ENCODE measurements around the gene FMNL1.

FMNL1 gene

GRCh38 chr17:45222289-45222995 is 757 bp downstream of the FMNL1 start:
- no peak for DNase-seq (ENCODE audit: low spot score)

DNA sequence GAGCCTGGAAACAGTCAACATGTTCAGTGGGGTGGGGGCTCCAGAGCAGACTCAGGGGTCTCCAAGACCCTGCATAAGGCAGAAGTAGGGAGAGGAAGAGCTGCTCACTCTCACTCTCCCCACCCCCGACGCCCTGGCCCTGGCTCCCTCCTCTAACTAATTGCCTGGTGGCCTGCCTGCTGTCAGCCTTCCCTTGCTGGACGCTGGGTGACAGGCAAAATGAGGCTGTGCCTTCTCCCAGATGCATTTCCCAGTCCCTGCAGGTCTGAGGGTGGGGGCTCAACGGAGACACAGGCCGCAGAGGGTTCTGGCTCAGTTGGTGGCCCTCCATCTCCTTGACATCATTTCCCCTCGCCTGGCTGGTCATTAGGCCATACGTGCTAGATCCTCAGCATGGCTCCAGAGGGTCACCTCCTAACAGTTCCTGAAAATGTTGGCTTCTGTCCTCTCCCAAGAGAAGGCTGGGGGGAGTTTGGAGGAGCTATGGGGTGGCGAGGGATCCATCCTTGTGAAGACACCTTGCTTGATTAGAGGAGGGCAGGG is 1.4 kb downstream of the FMNL1 start:
- DNase-seq (ENCODE audit: low spot score) = no peak

- no peak for DNase-seq (ENCODE audit: low spot score)
These were observed 2.1 kb downstream of the FMNL1 start for GRCh38 chr17:45223539-45224528.

- DNase-seq (ENCODE audit: low spot score) = no peak
These were observed 3.0 kb downstream of the FMNL1 start for GRCh38 chr17:45224671-45225050.

DNA sequence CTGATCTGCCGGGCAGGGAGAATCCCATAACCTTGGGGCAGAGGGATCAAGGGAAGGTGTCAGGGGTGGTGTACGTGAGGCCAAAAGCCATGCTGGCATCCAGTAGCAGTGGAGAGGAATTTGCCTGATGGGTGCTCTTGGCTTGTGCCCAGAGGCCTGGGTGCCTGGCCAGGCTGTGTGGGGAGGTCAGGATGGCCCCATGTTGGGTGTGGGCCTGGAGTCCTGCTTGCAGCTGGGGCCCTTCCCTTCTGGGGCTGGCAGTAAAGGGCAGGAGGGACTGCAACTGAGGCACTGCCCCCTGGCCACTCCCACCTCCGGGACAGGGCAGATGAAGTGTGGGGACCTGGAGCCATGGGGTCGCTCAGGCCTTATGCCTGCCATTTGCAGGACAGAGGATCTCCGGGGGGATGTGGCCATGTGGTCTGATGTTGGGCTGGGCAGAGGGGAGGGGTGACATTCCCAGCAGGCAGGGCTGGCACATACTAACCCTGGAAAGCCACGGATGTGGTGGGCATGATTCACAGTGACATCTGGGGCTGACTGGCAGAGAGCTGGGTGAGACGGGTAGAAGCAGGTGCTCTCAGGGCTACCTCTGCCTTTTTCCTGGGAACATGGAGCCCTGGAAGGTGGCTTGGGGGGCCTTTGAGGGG is 3.5 kb downstream of the FMNL1 start:
- no peak for DNase-seq (ENCODE audit: low spot score)

DNA sequence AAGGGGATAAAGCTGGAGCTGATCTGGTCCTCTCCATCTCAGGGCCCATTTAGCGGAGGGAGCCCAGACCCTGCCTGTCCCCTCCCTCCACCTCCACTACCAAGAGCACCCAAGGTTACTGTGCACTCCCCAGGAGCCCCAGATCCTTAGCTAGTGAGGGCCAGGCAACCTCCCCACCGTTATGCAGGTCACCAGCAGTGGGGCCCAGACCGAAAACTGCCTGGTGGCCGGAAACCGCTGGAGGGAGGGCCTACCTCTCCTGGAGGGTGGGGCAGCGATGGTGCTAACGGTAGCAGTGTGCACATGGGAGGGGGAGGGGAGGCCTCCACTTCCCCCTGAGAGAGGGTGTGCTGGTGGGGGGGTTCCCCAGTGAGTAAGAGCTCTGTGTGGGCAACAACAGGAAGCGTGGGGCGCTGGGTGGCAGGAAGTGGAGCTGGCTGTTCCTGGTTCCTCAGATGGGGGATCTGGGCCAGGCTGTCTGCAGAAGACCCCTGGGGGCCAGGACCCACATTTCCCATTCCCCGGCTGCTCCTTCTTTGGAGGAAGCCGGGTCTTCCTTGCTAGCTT is 4.4 kb downstream of the FMNL1 start:
- no peak for DNase-seq (ENCODE audit: low spot score)

DNA sequence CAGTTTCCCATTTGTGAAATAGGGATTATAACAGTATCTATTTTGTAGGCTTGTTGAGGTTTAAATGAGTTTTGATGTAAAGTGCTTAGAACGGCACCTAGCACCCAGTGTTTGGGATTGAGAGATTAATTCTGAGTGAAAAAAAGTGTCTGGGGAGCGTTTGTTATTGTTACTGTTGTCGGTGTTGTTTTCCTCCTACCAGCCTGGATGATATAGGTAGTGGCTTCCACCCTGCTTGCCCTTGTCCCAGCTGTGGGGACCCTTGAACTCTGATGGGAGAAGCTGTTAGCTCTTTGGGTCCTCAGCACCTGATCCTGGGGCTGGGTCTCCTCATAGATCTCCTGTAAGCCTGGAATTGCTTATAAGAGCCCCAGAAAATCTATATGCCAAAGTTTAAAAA is 4.9 kb downstream of the FMNL1 start:
- DNase-seq (ENCODE audit: low spot score) = no peak

- peak; percentile 25 for DNase-seq (ENCODE audit: low spot score)
These were observed 5.6 kb downstream of the FMNL1 start for GRCh38 chr17:45227101-45227925.

- no peak for DNase-seq (ENCODE audit: low spot score)
These were observed 6.5 kb downstream of the FMNL1 start for GRCh38 chr17:45227926-45228762.

DNA sequence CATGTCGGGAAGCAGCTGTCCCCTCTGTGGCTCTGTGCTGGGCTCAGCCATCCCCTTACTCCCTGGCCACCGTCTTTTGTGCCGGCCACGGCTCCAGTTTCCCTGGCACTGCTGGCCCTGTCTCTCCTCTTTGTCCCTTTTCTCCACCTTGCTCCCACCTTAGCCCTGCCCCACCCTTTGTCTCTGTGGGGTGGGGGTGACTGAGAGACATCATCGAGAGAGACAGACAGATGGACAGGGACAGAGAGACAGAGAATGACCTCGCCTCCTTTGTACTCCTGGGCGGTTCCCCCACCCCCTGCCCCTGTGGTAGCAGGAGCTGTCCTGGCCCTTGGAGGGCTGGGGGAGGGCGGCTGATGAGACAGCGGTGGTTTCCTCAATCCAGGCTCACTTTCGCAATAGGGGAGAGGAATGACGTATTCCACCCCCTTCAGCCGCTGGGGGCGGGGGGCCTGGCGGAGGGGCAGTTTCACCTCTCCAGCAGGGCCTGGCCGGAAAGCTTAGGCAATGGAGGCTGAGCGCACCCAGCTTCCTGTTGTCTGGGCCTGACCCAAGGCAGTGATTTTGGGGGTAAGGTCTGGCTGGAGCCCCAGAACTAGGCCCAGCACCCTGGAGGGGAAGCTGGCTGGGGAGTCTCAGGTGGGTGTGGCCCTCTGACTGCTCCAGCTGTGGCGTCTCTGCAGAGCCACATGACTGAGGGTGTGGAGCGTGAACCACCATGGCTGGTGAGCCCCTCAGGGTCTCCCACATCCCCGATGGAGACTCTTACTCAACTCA is 7.3 kb downstream of the FMNL1 start:
- no peak for DNase-seq (ENCODE audit: low spot score)

DNA sequence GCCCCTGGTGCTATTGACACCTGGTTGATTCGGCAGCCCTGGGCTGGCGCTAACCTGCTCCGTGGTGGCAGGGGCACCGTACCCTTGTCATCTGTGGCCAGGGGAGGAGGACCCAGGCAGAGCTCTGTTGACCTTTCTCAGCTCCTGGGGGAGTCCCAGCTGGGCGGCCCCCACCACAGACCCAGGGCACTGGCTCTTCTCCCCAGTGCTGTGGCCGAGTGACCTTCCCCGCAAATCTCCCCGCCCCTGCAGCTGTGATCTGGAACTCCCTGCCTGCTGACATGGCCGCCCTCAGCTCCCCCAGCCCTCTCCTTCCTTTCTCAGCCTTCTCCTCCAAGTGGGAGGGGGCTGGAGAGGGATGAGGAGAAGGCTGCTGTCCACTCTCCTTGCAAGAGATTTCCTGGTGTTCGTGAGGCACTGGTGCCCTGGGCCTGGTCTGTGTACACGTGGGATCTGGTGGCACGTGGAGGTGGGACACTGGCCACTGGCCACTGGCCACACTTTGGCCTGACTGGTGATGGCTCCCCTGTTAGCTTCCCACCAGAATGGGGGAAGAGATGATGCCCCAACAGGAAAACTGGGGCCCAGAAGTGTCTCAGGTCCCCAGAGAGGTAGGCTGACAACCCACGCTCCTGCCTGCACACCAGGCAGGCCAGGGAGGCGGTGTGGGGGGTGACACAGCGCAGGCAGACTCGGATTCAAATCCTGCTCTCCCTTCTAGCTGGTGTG is 8.2 kb downstream of the FMNL1 start:
- no peak for DNase-seq (ENCODE audit: low spot score)

DNA sequence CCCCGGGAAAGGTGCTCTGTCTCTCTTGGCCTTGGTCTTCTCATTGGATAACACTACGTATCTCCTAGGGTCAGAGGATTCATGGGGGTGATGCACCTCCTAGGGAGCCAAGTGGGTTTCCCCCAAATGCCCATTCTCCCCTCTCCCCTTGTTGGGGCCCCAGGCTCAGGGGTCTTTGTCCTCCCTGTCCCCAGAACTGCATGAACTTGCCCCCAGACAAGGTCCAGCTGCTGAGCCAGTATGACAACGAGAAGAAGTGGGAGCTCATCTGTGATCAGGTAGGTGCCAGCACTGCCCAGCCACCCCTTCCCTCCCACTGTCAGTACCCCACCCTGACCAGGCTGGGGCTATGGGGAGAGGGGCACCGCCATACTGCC is 8.7 kb downstream of the FMNL1 start:
- DNase-seq (ENCODE audit: low spot score) = no peak

GRCh38 chr17:45230787-45231480 is 9.2 kb downstream of the FMNL1 start:
- DNase-seq (ENCODE audit: low spot score) = no peak

DNA sequence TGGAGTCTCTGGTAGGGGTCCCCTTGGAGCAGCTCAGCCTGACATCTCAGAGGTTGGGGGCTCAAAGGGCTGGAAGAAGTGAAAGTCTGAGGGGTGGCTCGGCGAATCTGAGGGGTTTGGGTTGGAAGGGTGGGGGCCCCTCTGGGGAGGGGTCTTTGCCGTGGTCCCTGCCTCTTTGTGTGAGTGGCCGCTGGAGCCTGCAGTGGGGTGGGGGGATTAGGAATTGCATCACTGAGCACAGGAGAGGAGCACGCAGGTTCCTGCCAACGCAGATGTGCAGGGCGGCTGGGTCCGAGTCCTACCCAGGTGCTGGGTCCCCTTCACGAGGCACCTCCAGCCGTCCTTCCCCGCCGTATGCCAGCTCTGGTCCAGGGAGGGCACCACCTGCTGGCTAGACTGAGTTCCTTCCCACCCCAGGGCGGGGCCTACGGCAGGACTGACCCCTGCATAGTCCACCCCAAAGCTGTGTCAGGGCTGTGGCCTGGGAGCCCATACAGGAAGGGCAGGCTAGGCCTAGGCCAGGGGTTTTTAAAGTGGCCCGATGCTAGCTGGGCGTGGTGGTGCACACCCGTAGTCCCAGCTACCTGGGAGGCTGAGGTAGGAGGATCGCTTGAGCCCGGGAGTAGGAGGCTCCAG is 9.9 kb downstream of the FMNL1 start:
- DNase-seq (ENCODE audit: low spot score) = no peak

- DNase-seq (ENCODE audit: low spot score) = no peak
These were observed 11.1 kb downstream of the FMNL1 start for GRCh38 chr17:45232514-45233422.

- no peak for DNase-seq (ENCODE audit: low spot score)
These were observed 11.8 kb downstream of the FMNL1 start for GRCh38 chr17:45233423-45233924.
